ENCODE data around the gene SCG2. TPM values are rescaled to one million over a fixed set of nuclear protein-coding genes. Genes with fewer than 3 reads are reported as not detected.

The SCG2 gene
- total and polyA plus RNA-seq, 4 donors = not detected

DNA sequence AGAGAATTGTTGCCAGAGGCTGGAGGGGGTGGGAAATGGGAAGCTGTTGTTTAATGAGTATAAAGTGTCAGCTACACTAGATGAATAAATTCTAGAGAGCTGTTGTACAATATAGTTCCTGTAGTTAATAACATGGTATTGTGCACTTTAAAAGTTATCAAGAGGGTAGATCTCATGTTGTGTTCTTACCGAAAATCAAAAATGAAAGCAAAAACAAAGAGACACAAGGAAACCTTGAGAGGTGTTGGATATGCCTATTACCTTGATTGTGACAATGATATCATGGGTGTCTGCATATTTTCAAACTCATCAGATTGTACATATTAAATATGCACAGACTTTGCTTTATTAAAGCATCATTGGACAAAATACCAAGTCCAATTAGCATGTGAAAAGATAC, 43.2 kb downstream of the SCG2 start (continued):
- no peak for TF ChIP-seq EGR1 (IDR thresholded peaks at IDR 0.05; ENCODE audit: low read depth in 2 of 2)

DNA sequence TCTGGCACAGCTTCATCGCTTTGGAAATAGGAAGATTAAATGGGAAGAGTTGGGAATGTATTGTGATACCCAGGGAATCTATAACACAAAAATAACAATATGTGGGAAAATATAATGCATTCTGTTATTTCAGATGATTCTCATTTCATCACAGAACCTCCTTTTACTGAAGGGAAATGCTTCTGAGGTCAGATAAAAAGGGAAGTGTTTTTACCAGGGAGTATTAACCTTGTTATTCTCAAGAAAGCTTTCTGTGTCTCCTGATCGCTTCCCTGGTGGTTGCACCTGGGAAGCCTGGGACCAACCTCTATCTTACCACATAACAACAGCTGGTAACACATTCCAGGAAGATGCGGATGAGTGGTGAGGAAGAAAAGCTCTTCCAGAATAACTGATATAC, 47.2 kb downstream of the SCG2 start:
- H3K27me3 ChIP-seq (ENCODE audit: control insufficient read depth in 4 of 4, insufficient read depth in 4 of 4, low read length in 3 of 4) = peaks cover 0 to 4% (median 0%) of the 10 kb centered on the region in 4 donors
- 88% methylated on average over 3 of the region's 3 CpGs for WGBS
- no peaks in the 10 kb centered on the region for H3K4me1 ChIP-seq (ENCODE audit: control insufficient read depth in 4 of 4, insufficient read depth in 4 of 4, low read length in 3 of 4)
- H3K36me3 ChIP-seq (ENCODE audit: control insufficient read depth in 4 of 4, insufficient read depth in 3 of 4, low read depth in 1 of 4, low read length in 3 of 4) = no peaks in the 10 kb centered on the region
- H3K27ac ChIP-seq (ENCODE audit: low read depth in 1 of 2, low read length in 2 of 2) = no peak overlapping the region
- no peaks in the 10 kb centered on the region for H3K9me3 ChIP-seq (ENCODE audit: control insufficient read depth in 4 of 4, low read length in 3 of 4)
- H3K9ac ChIP-seq (ENCODE audit: low read depth in 1 of 2, low read length in 2 of 2) = no peak overlapping the region
- H3K4me3 ChIP-seq (ENCODE audit: low read depth in 1 of 3, low read length in 3 of 3) = no peak overlapping the region
- no peak for DNase-seq (ENCODE audit: low spot score)
- TF ChIP-seq, protein P1, sequence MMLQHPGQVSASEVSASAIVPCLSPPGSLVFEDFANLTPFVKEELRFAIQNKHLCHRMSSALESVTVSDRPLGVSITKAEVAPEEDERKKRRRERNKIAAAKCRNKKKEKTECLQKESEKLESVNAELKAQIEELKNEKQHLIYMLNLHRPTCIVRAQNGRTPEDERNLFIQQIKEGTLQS (IDR thresholded peaks at IDR 0.05) = no peak
- TF ChIP-seq HNF4A (conservative IDR thresholded peaks at IDR 0.05) (no peak), JUND (IDR thresholded peaks at IDR 0.05) (no peak), FOXA1 (IDR thresholded peaks at IDR 0.05) (no peak), TAF1 (conservative IDR thresholded peaks at IDR 0.05) (no peak)
- TF ChIP-seq, protein P2, sequence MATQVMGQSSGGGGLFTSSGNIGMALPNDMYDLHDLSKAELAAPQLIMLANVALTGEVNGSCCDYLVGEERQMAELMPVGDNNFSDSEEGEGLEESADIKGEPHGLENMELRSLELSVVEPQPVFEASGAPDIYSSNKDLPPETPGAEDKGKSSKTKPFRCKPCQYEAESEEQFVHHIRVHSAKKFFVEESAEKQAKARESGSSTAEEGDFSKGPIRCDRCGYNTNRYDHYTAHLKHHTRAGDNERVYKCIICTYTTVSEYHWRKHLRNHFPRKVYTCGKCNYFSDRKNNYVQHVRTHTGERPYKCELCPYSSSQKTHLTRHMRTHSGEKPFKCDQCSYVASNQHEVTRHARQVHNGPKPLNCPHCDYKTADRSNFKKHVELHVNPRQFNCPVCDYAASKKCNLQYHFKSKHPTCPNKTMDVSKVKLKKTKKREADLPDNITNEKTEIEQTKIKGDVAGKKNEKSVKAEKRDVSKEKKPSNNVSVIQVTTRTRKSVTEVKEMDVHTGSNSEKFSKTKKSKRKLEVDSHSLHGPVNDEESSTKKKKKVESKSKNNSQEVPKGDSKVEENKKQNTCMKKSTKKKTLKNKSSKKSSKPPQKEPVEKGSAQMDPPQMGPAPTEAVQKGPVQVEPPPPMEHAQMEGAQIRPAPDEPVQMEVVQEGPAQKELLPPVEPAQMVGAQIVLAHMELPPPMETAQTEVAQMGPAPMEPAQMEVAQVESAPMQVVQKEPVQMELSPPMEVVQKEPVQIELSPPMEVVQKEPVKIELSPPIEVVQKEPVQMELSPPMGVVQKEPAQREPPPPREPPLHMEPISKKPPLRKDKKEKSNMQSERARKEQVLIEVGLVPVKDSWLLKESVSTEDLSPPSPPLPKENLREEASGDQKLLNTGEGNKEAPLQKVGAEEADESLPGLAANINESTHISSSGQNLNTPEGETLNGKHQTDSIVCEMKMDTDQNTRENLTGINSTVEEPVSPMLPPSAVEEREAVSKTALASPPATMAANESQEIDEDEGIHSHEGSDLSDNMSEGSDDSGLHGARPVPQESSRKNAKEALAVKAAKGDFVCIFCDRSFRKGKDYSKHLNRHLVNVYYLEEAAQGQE (IDR thresholded peaks at IDR 0.05) = no peak
- TF ChIP-seq, protein P3, sequence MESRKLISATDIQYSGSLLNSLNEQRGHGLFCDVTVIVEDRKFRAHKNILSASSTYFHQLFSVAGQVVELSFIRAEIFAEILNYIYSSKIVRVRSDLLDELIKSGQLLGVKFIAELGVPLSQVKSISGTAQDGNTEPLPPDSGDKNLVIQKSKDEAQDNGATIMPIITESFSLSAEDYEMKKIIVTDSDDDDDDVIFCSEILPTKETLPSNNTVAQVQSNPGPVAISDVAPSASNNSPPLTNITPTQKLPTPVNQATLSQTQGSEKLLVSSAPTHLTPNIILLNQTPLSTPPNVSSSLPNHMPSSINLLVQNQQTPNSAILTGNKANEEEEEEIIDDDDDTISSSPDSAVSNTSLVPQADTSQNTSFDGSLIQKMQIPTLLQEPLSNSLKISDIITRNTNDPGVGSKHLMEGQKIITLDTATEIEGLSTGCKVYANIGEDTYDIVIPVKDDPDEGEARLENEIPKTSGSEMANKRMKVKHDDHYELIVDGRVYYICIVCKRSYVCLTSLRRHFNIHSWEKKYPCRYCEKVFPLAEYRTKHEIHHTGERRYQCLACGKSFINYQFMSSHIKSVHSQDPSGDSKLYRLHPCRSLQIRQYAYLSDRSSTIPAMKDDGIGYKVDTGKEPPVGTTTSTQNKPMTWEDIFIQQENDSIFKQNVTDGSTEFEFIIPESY (IDR thresholded peaks at IDR 0.05) = no peak
- TF ChIP-seq, protein P4, sequence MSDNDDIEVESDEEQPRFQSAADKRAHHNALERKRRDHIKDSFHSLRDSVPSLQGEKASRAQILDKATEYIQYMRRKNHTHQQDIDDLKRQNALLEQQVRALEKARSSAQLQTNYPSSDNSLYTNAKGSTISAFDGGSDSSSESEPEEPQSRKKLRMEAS (IDR thresholded peaks at IDR 0.05) = no peak
- TF ChIP-seq, protein P5, sequence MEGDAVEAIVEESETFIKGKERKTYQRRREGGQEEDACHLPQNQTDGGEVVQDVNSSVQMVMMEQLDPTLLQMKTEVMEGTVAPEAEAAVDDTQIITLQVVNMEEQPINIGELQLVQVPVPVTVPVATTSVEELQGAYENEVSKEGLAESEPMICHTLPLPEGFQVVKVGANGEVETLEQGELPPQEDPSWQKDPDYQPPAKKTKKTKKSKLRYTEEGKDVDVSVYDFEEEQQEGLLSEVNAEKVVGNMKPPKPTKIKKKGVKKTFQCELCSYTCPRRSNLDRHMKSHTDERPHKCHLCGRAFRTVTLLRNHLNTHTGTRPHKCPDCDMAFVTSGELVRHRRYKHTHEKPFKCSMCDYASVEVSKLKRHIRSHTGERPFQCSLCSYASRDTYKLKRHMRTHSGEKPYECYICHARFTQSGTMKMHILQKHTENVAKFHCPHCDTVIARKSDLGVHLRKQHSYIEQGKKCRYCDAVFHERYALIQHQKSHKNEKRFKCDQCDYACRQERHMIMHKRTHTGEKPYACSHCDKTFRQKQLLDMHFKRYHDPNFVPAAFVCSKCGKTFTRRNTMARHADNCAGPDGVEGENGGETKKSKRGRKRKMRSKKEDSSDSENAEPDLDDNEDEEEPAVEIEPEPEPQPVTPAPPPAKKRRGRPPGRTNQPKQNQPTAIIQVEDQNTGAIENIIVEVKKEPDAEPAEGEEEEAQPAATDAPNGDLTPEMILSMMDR (IDR thresholded peaks at IDR 0.05; ENCODE audit: low read depth, low read length, missing input control) = no peak

DNA sequence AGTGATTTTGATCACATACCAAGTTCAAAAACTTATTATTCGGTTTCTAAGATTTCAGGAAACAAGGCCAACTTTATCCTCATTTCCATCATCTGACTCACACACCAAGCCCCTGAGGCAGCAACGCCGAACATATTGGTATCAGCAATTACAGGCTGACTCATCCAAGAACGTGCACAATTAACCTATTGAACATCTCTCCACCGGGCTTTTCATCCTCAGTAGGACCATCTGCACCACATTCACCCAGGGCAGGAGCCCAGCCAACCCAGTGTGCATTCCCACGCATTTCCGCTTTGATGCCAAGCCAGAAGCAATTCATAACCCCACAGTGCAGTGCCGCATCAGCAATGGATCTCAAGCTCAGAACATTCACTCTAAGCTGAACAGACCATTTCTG, 52.9 kb downstream of the SCG2 start:
- H3K9ac ChIP-seq (ENCODE audit: low read depth in 1 of 2, low read length in 2 of 2) = no peak overlapping the region
- H3K9me3 ChIP-seq (ENCODE audit: control insufficient read depth in 4 of 4, low read length in 3 of 4) = no peaks in the 10 kb centered on the region
- H3K27ac ChIP-seq (ENCODE audit: low read depth in 1 of 2, low read length in 2 of 2) = no peak overlapping the region
- H3K4me3 ChIP-seq (ENCODE audit: low read depth in 1 of 3, low read length in 3 of 3) = no peak overlapping the region
- no peaks in the 10 kb centered on the region for H3K36me3 ChIP-seq (ENCODE audit: control insufficient read depth in 4 of 4, insufficient read depth in 3 of 4, low read depth in 1 of 4, low read length in 3 of 4)
- H3K27me3 ChIP-seq (ENCODE audit: control insufficient read depth in 4 of 4, insufficient read depth in 4 of 4, low read length in 3 of 4) = peaks cover 0 to 8% (median 0%) of the 10 kb centered on the region in 4 donors
- H3K4me1 ChIP-seq (ENCODE audit: control insufficient read depth in 4 of 4, insufficient read depth in 4 of 4, low read length in 3 of 4) = peaks cover 0 to 4% (median 0%) of the 10 kb centered on the region in 4 donors
- WGBS = 81% methylated on average over 8 of the region's 8 CpGs
- DNase-seq (ENCODE audit: low spot score) = no peak
- no peak for TF ChIP-seq GABPA (IDR thresholded peaks at IDR 0.05 in 1 of 2, conservative IDR thresholded peaks at IDR 0.05 in 1 of 2)
- TF ChIP-seq, protein P3 (IDR thresholded peaks at IDR 0.05) = no peak
- TF ChIP-seq SP1 (IDR thresholded peaks at IDR 0.05) = no peak
- TF ChIP-seq NR2F2 (IDR thresholded peaks at IDR 0.05) = no peak
- TF ChIP-seq RAD21 (IDR thresholded peaks at IDR 0.05) = no peak
- TF ChIP-seq JUND (IDR thresholded peaks at IDR 0.05) = no peak
- TF ChIP-seq FOXA2 (IDR thresholded peaks at IDR 0.05) = no peak
- no peak for TF ChIP-seq YY1 (IDR thresholded peaks at IDR 0.05)
- TF ChIP-seq, protein P4 (IDR thresholded peaks at IDR 0.05) = no peak
- no peak for TF ChIP-seq EGR1 (IDR thresholded peaks at IDR 0.05; ENCODE audit: low read depth in 2 of 2)
- TF ChIP-seq, protein P5 (IDR thresholded peaks at IDR 0.05; ENCODE audit: low read depth, low read length, missing input control) = no peak
- no peak for TF ChIP-seq HNF4G (IDR thresholded peaks at IDR 0.05)
- TF ChIP-seq TAF1 (conservative IDR thresholded peaks at IDR 0.05) = no peak
- TF ChIP-seq HNF4A (conservative IDR thresholded peaks at IDR 0.05) = no peak

Measured in liver (tissue), 9 donors.